IPS-20b (cell line): ENCODE results near the gene TYRO3.
"Not testable (repeated sequence)": the region's sequence is repeated elsewhere in the genome, so short reads cannot be mapped to it uniquely, and the experiment has no call there.

Source experiments
- H3K27ac ChIP-seq: one replicate; pipeline ENCODE4 v1.5.1; 2013; ENCODE audit warnings: low read length
- H3K27me3 ChIP-seq: 2 replicates; pipeline ENCODE4 v1.6.1; 2013; ENCODE audit warnings: mild to moderate bottlenecking, low read length, inconsistent platforms; ENCODE audit not compliant: insufficient read depth
- H3K36me3 ChIP-seq: 2 replicates; pipeline ENCODE4 v1.6.1; 2013; ENCODE audit warnings: low read depth, mild to moderate bottlenecking, inconsistent platforms, low read length, moderate library complexity; ENCODE audit not compliant: insufficient read depth
- H3K4me1 ChIP-seq: 2 replicates; pipeline ENCODE4 v1.6.1; 2013; ENCODE audit warnings: mild to moderate bottlenecking, control low read depth, inconsistent platforms, low read length, moderate library complexity; ENCODE audit not compliant: insufficient read depth
- H3K4me3 ChIP-seq: 2 replicates; pipeline ENCODE4 v1.5.1; 2013; ENCODE audit warnings: mild to moderate bottlenecking, low read length, inconsistent platforms
- H3K9ac ChIP-seq: 2 replicates; pipeline ENCODE4 v1.6.1; 2013; ENCODE audit warnings: low read depth, mild to moderate bottlenecking, inconsistent platforms, low read length, moderate library complexity
- H3K9me3 ChIP-seq: 2 replicates; pipeline ENCODE4 v1.6.1; 2013; ENCODE audit warnings: mild to moderate bottlenecking, low read depth, low read length, inconsistent platforms; ENCODE audit not compliant: insufficient read depth

The TYRO3 gene

GRCh38 chr15:41566121-41566885 is 7.3 kb downstream of the TYRO3 start:
- Histone ChIP-seq H3K4me1 (peaks cover 71% of the 10 kb centered on the region), H3K4me3 (no peak overlapping the region), H3K27ac (no peak overlapping the region), H3K9ac (peak overlapping the region; percentile 91; the same call in 1 of the 2 replicates), H3K27me3 (no peaks in the 10 kb centered on the region), H3K36me3 (peaks cover 68% of the 10 kb centered on the region), H3K9me3 (no peaks in the 10 kb centered on the region)

- Histone ChIP-seq H3K27ac (peak overlapping the region; percentile 100), H3K9me3 (no peaks in the 10 kb centered on the region), H3K9ac (peak overlapping the region; percentile 91; the same call in 1 of the 2 replicates), H3K36me3 (peaks cover 70% of the 10 kb centered on the region), H3K27me3 (no peaks in the 10 kb centered on the region), H3K4me3 (no peak overlapping the region; the same call in 1 of the 2 replicates), H3K4me1 (peaks cover 61% of the 10 kb centered on the region)
Observed at GRCh38 chr15:41567261-41567660, 8.2 kb downstream of the TYRO3 start.

- H3K27me3 ChIP-seq = no peaks in the 10 kb centered on the region
- H3K9ac ChIP-seq = peak overlapping the region; percentile 91
- H3K4me3 ChIP-seq = peak overlapping the region; percentile 58; the same call in 1 of the 2 replicates
- H3K9me3 ChIP-seq = no peaks in the 10 kb centered on the region
- H3K36me3 ChIP-seq = peaks cover 70% of the 10 kb centered on the region
- peak overlapping the region; percentile 100 for H3K27ac ChIP-seq
- H3K4me1 ChIP-seq = peaks cover 55% of the 10 kb centered on the region
Observed at GRCh38 chr15:41567862-41568261, 8.8 kb downstream of the TYRO3 start.

GRCh38 chr15:41568350-41569017 is 9.5 kb downstream of the TYRO3 start:
- H3K27ac ChIP-seq = peak overlapping the region; percentile 100
- peak overlapping the region; percentile 58 for H3K4me3 ChIP-seq
- H3K27me3 ChIP-seq = no peaks in the 10 kb centered on the region
- peak overlapping the region; percentile 91 for H3K9ac ChIP-seq
- H3K9me3 ChIP-seq = no peaks in the 10 kb centered on the region
- peaks cover 49% of the 10 kb centered on the region for H3K4me1 ChIP-seq
- H3K36me3 ChIP-seq = peaks cover 72% of the 10 kb centered on the region

GRCh38 chr15:41569232-41569631 is 10.2 kb downstream of the TYRO3 start:
- Histone ChIP-seq H3K36me3 (peaks cover 80% of the 10 kb centered on the region), H3K9ac (peak overlapping the region; percentile 91), H3K27ac (peak overlapping the region; percentile 43), H3K4me1 (peaks cover 41% of the 10 kb centered on the region)
- not testable (repeated sequence) for H3K27me3 ChIP-seq, H3K4me3 ChIP-seq, H3K9me3 ChIP-seq

GRCh38 chr15:41570764-41571163 is 11.8 kb downstream of the TYRO3 start:
- no peaks in the 10 kb centered on the region for H3K27me3 ChIP-seq
- peaks cover 85% of the 10 kb centered on the region for H3K36me3 ChIP-seq
- H3K4me3 ChIP-seq = no peak overlapping the region
- H3K9ac ChIP-seq = no peak overlapping the region
- H3K9me3 ChIP-seq = no peaks in the 10 kb centered on the region
- H3K27ac ChIP-seq = no peak overlapping the region
- H3K4me1 ChIP-seq = peaks cover 29% of the 10 kb centered on the region

GRCh38 chr15:41571948-41572347 is 12.9 kb downstream of the TYRO3 start:
- Histone ChIP-seq H3K36me3 (peaks cover 78% of the 10 kb centered on the region), H3K4me3 (no peak overlapping the region)

GRCh38 chr15:41572866-41573265 is 13.9 kb downstream of the TYRO3 start:
- Histone ChIP-seq H3K36me3 (peaks cover 83% of the 10 kb centered on the region), H3K9ac (no peak overlapping the region), H3K9me3 (no peaks in the 10 kb centered on the region), H3K27ac (no peak overlapping the region), H3K4me3 (no peak overlapping the region), H3K27me3 (no peaks in the 10 kb centered on the region), H3K4me1 (peaks cover 13% of the 10 kb centered on the region)

More at GRCh38 chr15:41571948-41572347, 12.9 kb downstream of the TYRO3 start:
- no peak overlapping the region for H3K27ac ChIP-seq
- H3K9ac ChIP-seq = no peak overlapping the region
- H3K9me3 ChIP-seq = no peaks in the 10 kb centered on the region
- no peaks in the 10 kb centered on the region for H3K27me3 ChIP-seq
- peaks cover 21% of the 10 kb centered on the region for H3K4me1 ChIP-seq

- Histone ChIP-seq H3K27ac (no peak overlapping the region), H3K4me1 (peaks cover 7% of the 10 kb centered on the region), H3K27me3 (no peaks in the 10 kb centered on the region), H3K36me3 (peaks cover 86% of the 10 kb centered on the region), H3K9ac (no peak overlapping the region), H3K9me3 (no peaks in the 10 kb centered on the region), H3K4me3 (no peak overlapping the region)
Observed at GRCh38 chr15:41573396-41573795, 14.4 kb downstream of the TYRO3 start.

GRCh38 chr15:41574158-41574557 is 15.1 kb downstream of the TYRO3 start:
- Histone ChIP-seq H3K36me3 (peaks cover 87% of the 10 kb centered on the region), H3K9ac (no peak overlapping the region), H3K27ac (no peak overlapping the region)

GRCh38 chr15:41575282-41575681 is 16.3 kb downstream of the TYRO3 start:
- Histone ChIP-seq H3K4me1 (no peaks in the 10 kb centered on the region), H3K9ac (no peak overlapping the region), H3K4me3 (no peak overlapping the region), H3K36me3 (peaks cover 76% of the 10 kb centered on the region), H3K27me3 (no peaks in the 10 kb centered on the region), H3K9me3 (no peaks in the 10 kb centered on the region), H3K27ac (no peak overlapping the region)

More at GRCh38 chr15:41574158-41574557, 15.1 kb downstream of the TYRO3 start:
- H3K9me3 ChIP-seq = no peaks in the 10 kb centered on the region
- H3K4me1 ChIP-seq = peaks cover 1% of the 10 kb centered on the region; the same call in 1 of the 2 replicates
- H3K27me3 ChIP-seq = no peaks in the 10 kb centered on the region
- no peak overlapping the region for H3K4me3 ChIP-seq
